SU-DHL-6 (cell line): ENCODE data around the gene MYOM1.

Experiments used
- CTCF ChIP-seq: fragments of 200-600 bp; sonication (generic); IDR thresholded peaks from one replicate; pipeline ENCODE4 v1.5.1; 2017; ENCODE audit warnings: antibody characterized with exemption, mild to moderate bottlenecking, low read length, moderate library complexity; ENCODE audit not compliant: insufficient read depth, poor library complexity, severe bottlenecking
- EZH2phosphoT487 ChIP-seq: fragments of 200-600 bp; sonication (generic), shearing (Covaris generic); conservative IDR thresholded peaks from 2 replicates; pipeline ENCODE4 v1.6.1; 2018; ENCODE audit warnings: mild to moderate bottlenecking, antibody characterized with exemption, low read length, moderate library complexity, mixed read lengths

- TF ChIP-seq CTCF (no peak), EZH2phosphoT487 (no peak)
Observed at GRCh38 chr18:3114451-3114850, 105.3 kb downstream of the MYOM1 start.
